ELF-1 (cell line): Measurements from ENCODE around the gene ZFYVE9.

ENCODE experiments used
- DNase-seq: peaks from one replicate; pipeline ENCODE4 v3.0.0-alpha.2; 2016; ENCODE audit warnings: low read depth, low spot score

The ZFYVE9 gene

DNA sequence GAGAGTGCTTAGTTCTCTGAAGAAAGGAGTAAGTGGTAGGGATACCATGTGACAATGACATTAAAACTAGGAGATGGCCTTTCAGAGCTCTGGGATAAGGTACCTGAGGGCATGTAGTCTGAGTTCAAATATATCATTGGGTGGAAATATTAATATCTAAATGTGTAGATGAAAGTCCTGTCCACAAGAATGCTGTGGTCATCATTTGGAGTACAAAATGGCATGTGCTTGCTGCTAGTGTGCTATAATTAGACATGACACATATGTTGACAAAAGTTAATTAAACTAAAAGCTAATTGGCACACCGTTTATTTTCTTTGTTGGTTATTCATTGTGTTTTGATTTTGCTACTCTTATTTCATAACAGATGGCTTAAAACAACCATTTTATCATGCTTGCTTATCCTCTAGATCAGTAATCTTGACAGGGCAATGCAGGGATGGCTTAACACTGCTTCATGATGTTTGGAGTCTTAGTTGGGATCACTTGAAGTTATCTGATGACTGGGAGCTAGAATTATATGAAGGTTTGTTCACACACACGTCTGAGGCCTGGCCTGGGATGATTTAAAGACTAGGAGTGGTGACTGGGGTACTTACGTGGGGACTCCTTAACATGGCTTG lies 193.1 kb downstream of the ZFYVE9 start:
- DNase-seq: no peak

DNA sequence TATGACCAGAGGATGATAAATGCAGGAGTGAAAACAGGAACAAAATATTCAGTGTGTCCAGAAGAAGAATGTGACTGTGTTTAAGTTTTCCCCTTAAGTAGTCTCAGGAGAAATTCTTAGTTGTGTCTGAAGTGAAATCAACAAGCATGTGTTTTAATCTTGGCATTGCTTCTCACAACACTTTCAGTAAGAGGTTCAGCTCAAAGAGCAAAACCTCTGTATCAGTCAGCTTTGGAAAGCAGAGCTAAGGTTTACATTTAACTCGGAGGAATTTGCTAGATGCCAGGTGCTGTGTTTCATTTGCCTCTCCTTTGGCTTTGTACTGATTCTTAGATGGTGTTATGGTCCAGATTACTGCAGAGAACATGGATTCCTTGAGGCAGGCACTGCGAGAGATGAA lies 195.6 kb downstream of the ZFYVE9 start:
- DNase-seq: no peak

DNA sequence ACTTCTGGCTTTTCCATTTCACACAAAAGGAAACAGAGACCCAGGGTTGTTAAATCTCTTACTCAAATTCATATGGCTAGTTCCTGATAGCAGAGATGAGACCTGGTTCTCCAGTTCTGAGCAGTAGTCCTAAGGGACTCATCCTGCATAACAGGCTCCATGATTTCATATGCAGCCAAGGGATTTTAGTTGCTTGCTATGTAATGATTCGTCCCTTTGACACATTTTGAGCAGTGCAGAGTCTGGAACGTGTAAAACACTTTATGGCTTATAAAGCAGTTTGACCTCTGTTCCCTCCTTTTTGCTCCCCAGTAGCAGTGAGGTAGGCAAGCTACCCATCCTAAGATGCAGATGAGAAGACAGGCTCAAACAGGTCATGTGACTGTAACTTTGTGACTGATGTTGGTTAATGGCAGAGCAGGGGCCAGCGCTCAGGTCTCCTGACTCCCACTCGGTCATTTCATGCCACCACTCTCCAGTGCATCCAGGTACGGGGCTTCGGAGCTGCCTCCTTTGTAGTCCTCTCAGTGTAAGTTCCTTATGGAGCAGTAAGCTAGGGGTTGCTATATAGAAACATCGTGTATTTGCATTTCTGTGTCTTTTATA lies 199.9 kb downstream of the ZFYVE9 start:
- DNase-seq: no peak

DNA sequence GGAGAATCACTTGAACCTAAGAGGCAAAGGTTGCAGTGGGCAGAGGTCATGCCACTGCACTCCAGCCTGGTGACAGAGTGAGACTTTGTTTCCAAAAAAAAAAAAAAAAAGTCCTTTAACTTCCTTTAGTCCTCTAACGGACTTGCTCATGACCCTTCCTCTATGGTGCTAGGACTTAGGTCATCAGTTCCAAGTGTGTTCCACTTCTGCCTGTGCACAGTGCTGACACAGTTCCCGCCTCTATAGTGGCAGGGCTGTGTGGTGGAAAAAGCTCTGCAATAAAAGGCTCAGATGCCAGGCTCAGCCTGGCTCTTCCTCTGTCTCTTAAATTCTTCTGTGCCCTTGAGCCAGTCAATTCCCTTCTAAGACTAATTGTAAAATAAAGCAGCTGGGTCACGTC lies 202.1 kb downstream of the ZFYVE9 start:
- DNase-seq: no peak

GRCh38 chr1:52345252-52345651 lies 203.4 kb downstream of the ZFYVE9 start:
- no peak for DNase-seq

DNA sequence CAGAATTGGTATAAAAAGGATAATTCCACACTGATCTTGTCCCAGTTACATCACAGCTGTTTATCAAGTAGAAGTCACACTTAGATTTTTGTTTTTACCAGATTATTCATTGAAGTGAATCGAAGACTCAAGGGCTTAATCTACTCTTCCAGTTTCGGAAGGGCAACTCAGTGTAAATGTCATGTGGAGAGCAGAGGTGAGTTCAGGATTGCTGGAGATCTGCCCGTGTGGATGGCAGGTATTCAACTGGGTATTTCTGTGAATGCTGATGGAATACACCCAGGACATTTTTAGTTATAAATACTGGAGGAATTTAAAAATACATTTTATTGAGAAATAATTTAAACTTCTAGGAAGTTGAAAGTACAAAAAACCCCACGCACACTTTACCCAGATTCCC lies 204.8 kb downstream of the ZFYVE9 start:
- DNase-seq: no peak

GRCh38 chr1:52348704-52349300 lies 206.9 kb downstream of the ZFYVE9 start:
- peak; percentile 78 for DNase-seq

GRCh38 chr1:52352690-52353089 lies 210.8 kb downstream of the ZFYVE9 start:
- DNase-seq: no peak

GRCh38 chr1:52355436-52355835 lies 213.5 kb downstream of the ZFYVE9 start:
- DNase-seq: no peak

DNA sequence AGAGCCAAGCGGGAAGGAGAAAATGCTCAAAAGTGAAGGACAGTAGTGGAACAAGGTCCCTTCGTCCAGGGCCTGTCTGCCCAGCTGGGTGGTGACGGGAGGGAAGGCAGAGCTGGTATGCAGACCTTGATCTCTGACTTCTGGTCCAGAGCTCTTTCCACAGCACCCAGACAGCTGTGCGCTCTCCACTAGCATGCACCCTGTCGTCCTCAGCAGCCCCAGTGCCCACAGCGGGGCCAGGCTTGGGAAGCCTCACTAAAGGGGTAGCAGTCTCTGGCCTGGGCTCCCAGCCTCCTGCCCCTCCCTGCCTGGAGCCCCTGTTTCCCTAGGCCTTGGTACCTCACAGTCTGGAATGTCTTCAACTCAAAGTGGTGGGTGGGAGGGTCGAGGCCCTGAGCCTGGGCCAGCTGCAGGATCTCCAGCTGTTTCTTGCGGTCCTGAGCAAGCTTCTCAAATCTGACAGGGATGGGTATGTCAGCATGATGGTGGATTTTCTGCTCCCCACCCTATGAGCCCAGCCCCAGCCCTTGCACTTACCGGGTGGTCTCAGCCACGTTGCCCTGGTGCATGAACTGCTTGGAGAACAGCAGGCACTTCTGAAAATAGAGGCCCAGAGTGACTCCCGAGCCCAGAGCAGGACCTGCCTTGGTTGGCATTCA lies 214.1 kb downstream of the ZFYVE9 start:
- no peak for DNase-seq

DNA sequence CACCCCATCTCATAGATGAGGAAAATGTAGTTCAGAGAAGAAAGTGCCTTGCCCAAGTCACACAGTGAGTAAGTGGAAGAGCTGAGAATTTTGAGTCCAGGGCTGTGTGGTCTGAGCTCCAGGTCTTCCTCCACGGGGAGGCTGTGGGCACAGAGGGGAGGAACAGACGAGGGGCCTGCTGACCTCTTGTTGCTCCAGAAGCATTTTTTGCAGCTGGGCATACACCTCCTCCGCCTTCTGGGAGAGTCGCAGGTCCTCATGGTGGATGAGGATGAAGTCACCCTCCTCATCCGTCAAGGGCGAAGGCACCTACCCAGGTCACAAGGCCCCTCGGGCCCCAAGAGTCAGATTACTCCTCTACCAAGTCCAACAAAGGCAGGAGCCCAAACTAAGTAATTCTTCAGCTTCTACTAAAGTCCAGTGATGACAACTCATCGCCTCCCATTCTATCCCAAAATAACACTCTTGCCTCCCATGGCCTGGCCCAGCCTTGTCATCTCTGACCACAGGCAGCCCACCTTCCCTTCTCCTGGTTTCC lies 215.0 kb downstream of the ZFYVE9 start:
- no peak for DNase-seq

DNA sequence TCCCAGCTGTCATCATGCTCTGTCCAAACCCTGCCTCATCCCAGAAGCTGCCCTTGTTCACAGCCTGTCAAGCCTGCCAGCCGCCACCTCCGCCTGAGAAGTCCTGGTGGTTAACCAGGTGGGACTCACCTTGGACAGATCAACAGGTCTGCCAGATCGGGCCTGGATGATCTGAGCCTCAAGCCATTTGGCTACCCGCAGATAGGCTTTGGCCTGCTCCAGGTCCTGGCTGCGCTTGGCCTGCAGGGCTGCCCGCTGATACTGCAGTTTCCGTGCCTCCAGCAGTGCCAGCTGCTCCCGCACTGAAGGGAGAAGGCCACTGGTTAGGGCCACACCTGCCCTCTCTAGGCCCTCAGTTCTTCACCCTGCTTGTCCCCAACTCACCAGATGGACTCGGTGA lies 215.5 kb downstream of the ZFYVE9 start:
- no peak for DNase-seq

DNA sequence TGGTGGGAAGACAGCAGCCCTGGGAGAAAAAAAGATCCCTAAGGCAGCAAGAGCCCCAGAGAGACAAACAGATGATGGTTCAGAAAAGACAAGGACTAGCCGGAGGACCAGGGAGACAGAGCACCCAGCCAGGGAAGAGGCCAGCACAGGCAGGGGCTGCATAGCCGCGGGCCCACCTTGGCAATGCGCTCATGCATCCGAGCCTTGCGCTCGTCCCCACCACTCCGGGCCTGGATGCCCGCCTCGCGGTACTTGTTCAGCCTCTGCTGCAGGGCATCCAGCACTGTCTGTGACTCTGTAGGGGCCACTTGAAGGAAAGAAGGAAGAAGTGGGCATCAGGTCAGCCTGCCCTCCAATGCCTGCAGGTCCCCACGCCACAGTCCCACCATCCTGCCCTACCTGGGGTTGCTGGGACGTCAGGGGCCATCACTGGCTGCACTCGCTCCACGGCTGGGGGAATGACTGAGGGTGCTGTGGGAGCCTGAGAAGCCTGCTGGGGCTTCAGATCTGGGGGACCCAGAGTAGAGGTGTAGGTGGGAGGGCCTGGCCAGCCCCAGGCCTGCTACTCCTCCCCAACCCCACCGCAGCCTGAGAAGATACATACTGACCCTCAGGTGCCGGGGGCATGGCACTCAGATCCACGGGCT lies 217.1 kb downstream of the ZFYVE9 start:
- no peak for DNase-seq

DNA sequence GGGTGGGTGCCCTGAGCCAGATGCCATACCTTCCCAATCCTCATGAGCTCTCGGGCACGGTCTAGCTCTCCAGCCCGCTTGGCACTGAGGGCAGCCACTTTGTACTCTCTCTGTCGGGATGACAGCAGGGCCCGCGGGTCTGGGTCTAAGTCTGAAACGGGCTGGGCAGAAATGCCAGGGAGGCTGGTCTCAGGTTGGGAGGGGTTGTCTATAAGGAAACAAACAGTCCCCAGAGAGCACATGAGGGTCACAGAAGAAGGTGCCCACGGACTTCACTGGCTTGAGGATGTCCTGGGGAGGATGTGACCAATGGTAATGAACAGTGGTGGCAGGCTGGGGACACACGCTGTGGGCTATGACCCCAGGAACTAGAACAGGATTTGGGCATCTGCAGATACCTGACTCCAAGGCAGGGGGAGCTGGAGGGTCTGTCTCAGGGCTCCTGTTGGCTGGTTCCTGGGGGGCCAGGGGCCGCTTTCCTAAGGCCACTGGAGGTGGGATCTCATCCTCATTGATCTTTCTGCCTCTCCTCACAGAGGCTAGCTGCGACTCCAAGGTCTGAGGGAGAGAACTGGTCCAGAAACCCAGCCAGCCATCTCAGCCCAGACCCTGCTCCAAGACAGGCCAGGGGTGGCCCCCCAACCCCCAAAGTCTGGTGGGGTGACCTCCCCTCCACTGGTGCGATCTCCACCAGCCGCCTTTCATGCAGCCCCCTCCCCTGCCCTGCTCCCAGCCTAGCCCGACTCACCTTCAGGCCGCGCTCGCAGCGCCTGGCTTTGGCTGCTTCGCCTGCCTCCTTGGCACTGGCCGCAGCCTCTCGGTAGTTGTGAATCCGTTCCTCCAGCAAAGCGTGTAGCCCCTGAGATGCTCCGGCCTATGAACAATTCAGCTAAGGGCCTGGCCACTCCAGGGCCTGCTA lies 218.0 kb downstream of the ZFYVE9 start:
- DNase-seq: no peak

DNA sequence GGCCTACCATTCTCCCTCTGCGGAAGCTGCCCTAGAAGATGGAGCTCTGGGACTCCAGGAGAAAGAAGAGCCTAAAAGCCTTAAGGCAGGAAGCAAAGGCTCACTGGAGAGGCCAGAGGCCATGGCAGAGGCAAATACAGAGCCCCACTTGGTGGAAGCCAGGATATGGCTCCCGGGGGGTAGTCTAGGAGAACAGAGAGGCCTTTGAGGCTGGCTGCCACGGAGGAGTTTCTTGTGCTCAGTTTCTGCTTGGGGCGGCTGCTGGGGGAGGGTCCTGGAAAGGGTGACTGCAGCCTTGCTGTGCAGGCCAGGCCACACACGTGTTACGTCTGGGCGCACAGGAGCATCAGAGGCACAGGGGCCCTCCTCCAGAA lies 218.7 kb downstream of the ZFYVE9 start:
- DNase-seq: no peak

DNA sequence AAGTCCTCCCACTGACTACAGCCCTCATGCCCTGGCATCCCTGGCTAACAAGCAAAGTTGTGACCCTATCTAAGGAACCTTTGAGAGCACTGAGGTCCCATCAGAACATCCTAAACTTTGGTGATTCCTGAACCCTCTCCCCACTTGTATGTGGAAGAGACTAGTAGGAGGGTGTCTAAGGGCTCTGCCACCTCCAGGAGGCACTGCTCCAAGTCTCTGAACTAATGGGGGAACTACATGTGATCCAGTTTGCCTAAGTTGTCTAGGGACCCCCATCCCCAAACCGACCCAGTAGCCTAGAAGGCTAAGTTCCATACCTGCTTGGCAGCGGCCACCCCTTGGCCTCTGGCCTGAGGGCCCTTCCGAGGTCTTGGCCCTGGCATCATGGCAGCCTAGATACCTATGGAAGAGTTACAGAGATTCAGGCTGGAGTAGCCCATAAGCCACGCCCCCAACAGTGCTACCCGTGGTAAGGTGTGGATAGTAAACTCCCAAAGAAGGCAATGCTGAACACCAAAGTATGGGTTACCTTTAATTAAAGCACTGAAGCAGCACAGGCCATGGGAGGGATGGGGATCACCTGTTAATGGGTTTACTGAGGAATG lies 222.4 kb downstream of the ZFYVE9 start:
- no peak for DNase-seq

GRCh38 chr1:52365071-52365745 lies 223.3 kb downstream of the ZFYVE9 start:
- DNase-seq: peak; percentile 65

DNA sequence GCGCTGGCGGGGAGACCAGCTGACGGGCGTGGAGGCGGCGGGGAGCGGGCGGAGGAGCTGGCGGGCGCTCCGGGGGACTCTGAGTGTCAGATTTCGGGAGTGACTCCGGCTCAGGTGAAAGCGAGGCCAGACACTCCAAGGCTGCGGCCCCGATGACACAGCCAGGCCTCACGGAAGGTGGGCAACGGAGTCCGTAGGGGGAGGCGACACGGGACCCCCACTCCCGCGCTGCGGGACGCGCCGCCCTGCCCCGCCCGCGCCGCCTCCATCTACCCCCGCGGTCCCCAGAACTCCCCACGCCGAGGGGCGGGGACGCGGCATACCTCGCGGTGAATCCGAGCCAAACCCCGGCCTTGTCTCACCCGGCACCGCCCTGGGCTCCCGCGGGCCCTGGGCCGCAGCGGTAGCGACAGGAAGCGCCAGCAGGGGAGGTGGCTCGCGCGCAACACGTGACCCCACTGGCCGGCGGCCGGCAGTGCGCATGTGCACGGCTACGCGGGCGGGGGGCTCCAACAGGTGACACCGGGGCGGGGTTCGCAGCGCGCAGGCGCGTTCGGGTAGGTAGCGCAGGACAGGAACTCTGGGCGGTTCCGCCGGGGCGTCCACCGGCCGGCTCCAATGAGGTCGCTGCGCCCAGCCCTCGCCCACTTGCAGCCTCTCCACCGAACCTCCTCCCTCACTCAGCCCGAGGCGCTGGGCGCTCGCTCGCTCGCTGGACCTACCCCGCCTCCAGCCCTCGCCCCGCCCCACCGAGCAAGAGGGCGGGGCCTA lies 224.0 kb downstream of the ZFYVE9 start, which contains the start of gene CC2D1B:
CC2D1B (minus strand) TSS at position 460 of the 771 bp plus-strand sequence. CDS start 1,585 bp downstream, outside the sequence.
- DNase-seq: peak; percentile 100

DNA sequence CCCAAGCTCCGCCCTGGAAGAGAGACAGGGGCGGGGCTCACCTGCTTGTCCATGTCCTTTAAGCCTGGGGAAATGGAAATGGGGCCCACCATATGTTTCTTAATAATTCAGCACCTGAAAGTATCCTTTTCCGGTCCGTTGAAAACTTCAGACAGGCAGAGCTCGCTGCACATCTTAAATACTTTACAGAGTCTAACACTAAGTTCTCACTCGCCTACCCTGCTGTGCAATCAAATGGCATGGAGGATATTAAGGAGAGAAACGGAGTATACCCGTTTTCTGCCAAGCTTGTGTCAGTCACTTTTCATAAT lies 224.6 kb downstream of the ZFYVE9 start:
- DNase-seq: no peak
